H1 (cell line): Measurements from ENCODE around the gene CLCN3. TPM values are rescaled to one million over a fixed set of nuclear protein-coding genes. Genes with fewer than 3 reads are reported as not detected.

Experiments used
- CTCF ChIA-PET: fragments of 300-600 bp; sonication (Branson Sonifier 250); formaldehyde crosslinking; loops from one replicate; lab custom pipeline; 2021; ENCODE audit not compliant: partially characterized antibody; lab: Charles Lee
- POLR2A ChIA-PET: fragments of 300-600 bp; sonication (Branson Sonifier 250); formaldehyde crosslinking; loops from one replicate; lab custom pipeline; 2021; ENCODE audit warnings: inconsistent platforms; ENCODE audit not compliant: partially characterized antibody; lab: Charles Lee
- DNase-seq, 2 experiments: peaks; one replicate each; pipeline versions ENCODE4 v3.0.0 to v3.0.0-alpha.2; 2010 to 2022; ENCODE audit warnings: low spot score in 2 of 2, low read depth in 1 of 2, mixed read lengths in 1 of 2
- FAIRE-seq: peaks from 2 replicates; lab custom pipeline; 2011; peaks lifted over from hg19 to GRCh38; lab: Jason Lieb, UNC
- H2AFZ ChIP-seq: 2 replicates; pipeline ENCODE4 v1.8.1; 2012; ENCODE audit warnings: low read length, inconsistent platforms
- H2AK5ac ChIP-seq: 2 replicates; pipeline ENCODE4 v1.6.1; 2013; ENCODE audit warnings: low read depth, low read length
- H2BK120ac ChIP-seq: replicated peaks from 2 replicates; pipeline ENCODE3; 2013; ENCODE audit warnings: low read depth, low read length, inconsistent platforms
- H2BK12ac ChIP-seq: 2 replicates; pipeline ENCODE4 v1.6.1; 2013; ENCODE audit warnings: low read depth, low read length
- H2BK15ac ChIP-seq: 2 replicates; pipeline ENCODE4 v1.6.1; 2013; ENCODE audit warnings: low read length
- H2BK20ac ChIP-seq: 2 replicates; pipeline ENCODE4 v1.6.1; 2013; ENCODE audit warnings: low read length
- H2BK5ac ChIP-seq: 2 replicates; pipeline ENCODE4 v1.6.1; 2013; ENCODE audit warnings: low read depth, low read length
- H3K14ac ChIP-seq: 2 replicates; pipeline ENCODE4 v1.6.1; 2013; ENCODE audit warnings: inconsistent platforms; ENCODE audit not compliant: insufficient read length
- H3K18ac ChIP-seq: 2 replicates; pipeline ENCODE4 v1.6.1; 2013; ENCODE audit warnings: low read length; ENCODE audit errors: extremely low read depth
- H3K23ac ChIP-seq: 2 replicates; pipeline ENCODE4 v1.6.1; 2013; ENCODE audit warnings: inconsistent platforms; ENCODE audit not compliant: insufficient read length
- H3K23me2 ChIP-seq: 2 replicates; pipeline ENCODE4 v1.6.1; 2013; ENCODE audit warnings: low read depth, low read length
- H3K27ac ChIP-seq: 2 replicates; pipeline ENCODE4 v1.6.1; 2011; ENCODE audit warnings: low read depth, low read length, inconsistent platforms
- H3K27me3 ChIP-seq, 4 experiments: replicated peaks in 1 of 4; 1 replicate in 1 of 4; 2 replicates in 3 of 4; pipeline versions ENCODE4 v1.6.1 to v1.8.1; 2011 to 2013; ENCODE audit warnings: low read length in 3 of 4, mild to moderate bottlenecking in 3 of 4, inconsistent platforms in 2 of 4, mixed read lengths in 2 of 4, moderate library complexity in 1 of 4; ENCODE audit not compliant: control insufficient read depth in 3 of 4, insufficient read depth in 3 of 4; ENCODE audit errors: extremely low read depth in 1 of 4
- H3K36me3 ChIP-seq, 4 experiments: 2 replicates each; pipeline versions ENCODE4 v1.6.1 to v1.8.1; 2011 to 2013; ENCODE audit warnings: mild to moderate bottlenecking in 4 of 4, low read length in 3 of 4, moderate library complexity in 2 of 4, control low read depth in 1 of 4, inconsistent platforms in 1 of 4; ENCODE audit not compliant: insufficient read depth in 4 of 4, control insufficient read depth in 2 of 4
- H3K4ac ChIP-seq: replicated peaks from 2 replicates; pipeline ENCODE3; 2013; ENCODE audit warnings: low read length, low read depth, mixed read lengths, inconsistent platforms; ENCODE audit not compliant: insufficient read length
- H3K4me1 ChIP-seq, 4 experiments: replicated peaks in 1 of 4; 1 replicate in 1 of 4; 2 replicates in 3 of 4; pipeline versions ENCODE4 v1.6.1 to v1.8.1; 2011 to 2013; ENCODE audit warnings: low read length in 3 of 4, inconsistent platforms in 2 of 4, mixed read lengths in 1 of 4; ENCODE audit not compliant: insufficient read depth in 4 of 4, control insufficient read depth in 3 of 4
- H3K4me2 ChIP-seq, 2 experiments: 2 replicates each; pipeline versions ENCODE4 v1.6.1 to v1.8.1; 2011 to 2013; ENCODE audit warnings: low read depth in 2 of 2, low read length in 2 of 2, control low read depth in 1 of 2, inconsistent platforms in 1 of 2, mild to moderate bottlenecking in 1 of 2; ENCODE audit not compliant: insufficient read depth in 1 of 2
- H3K4me3 ChIP-seq, 4 experiments: fragments of 200-600, 300-600 bp in 1 of 4; sonication (generic), shearing (Covaris generic), sonication (Bioruptor Twin) in 1 of 4; 2 replicates each; pipeline versions ENCODE4 v1.5.1 to v1.8.1; 2011 to 2016; ENCODE audit warnings: low read length in 4 of 4, low read depth in 3 of 4, control low read depth in 2 of 4, inconsistent platforms in 2 of 4, mild to moderate bottlenecking in 2 of 4, mixed read lengths in 1 of 4, moderate library complexity in 1 of 4; ENCODE audit not compliant: insufficient read depth in 2 of 4; ENCODE audit errors: extremely low read depth in 1 of 4
- H3K56ac ChIP-seq: replicated peaks from 2 replicates; pipeline ENCODE3; 2013; ENCODE audit warnings: low read depth, mild to moderate bottlenecking, mixed read lengths, low read length, inconsistent platforms; ENCODE audit not compliant: insufficient read length
- H3K79me1 ChIP-seq: 2 replicates; pipeline ENCODE4 v1.6.1; 2013; ENCODE audit warnings: low read depth, low read length, control low read depth
- H3K79me2 ChIP-seq, 2 experiments: 2 replicates each; pipeline versions ENCODE4 v1.6.1 to v1.8.1; 2012 to 2013; ENCODE audit warnings: low read length in 2 of 2, mild to moderate bottlenecking in 2 of 2, inconsistent platforms in 1 of 2; ENCODE audit not compliant: insufficient read depth in 2 of 2, control insufficient read depth in 1 of 2
- H3K9ac ChIP-seq, 4 experiments: replicated peaks in 1 of 4; 1 replicate in 1 of 4; 2 replicates in 3 of 4; pipeline versions ENCODE4 v1.6.1 to v1.8.1; 2011 to 2013; ENCODE audit warnings: low read depth in 3 of 4, low read length in 3 of 4, control low read depth in 2 of 4, mild to moderate bottlenecking in 2 of 4, moderate library complexity in 2 of 4, inconsistent platforms in 1 of 4; ENCODE audit errors: extremely low read depth in 1 of 4
- H3K9me3 ChIP-seq, 2 experiments: 2 replicates each; pipeline versions ENCODE4 v1.6.1 to v1.8.1; 2012 to 2013; ENCODE audit warnings: mild to moderate bottlenecking in 2 of 2, moderate library complexity in 2 of 2, control low read depth in 1 of 2, inconsistent platforms in 1 of 2, low read depth in 1 of 2, low read length in 1 of 2, mixed read lengths in 1 of 2; ENCODE audit not compliant: insufficient read depth in 2 of 2
- H4K20me1 ChIP-seq, 2 experiments: replicated peaks in 1 of 2; 2 replicates each; pipeline versions ENCODE3 to v1.8.1; 2011 to 2013; ENCODE audit warnings: inconsistent platforms in 2 of 2, low read length in 2 of 2, mild to moderate bottlenecking in 1 of 2; ENCODE audit not compliant: insufficient read depth in 2 of 2, control insufficient read depth in 1 of 2
- H4K5ac ChIP-seq: 2 replicates; pipeline ENCODE4 v1.6.1; 2013; ENCODE audit warnings: low read length, low read depth, mixed read lengths, inconsistent platforms; ENCODE audit not compliant: insufficient read length
- H4K8ac ChIP-seq: 2 replicates; pipeline ENCODE4 v1.8.0; 2013; ENCODE audit warnings: mild to moderate bottlenecking, moderate library complexity, low read length, inconsistent platforms; ENCODE audit not compliant: insufficient read depth; ENCODE audit errors: extremely low read depth
- H4K91ac ChIP-seq: replicated peaks from 2 replicates; pipeline ENCODE3; 2013; ENCODE audit warnings: low read length, mixed read lengths, inconsistent platforms; ENCODE audit not compliant: insufficient read length
- BCL11A ChIP-seq, 2 experiments: IDR thresholded peaks; one replicate each; pipeline ENCODE4 v1.6.1; 2011; ENCODE audit warnings: low read depth in 2 of 2, low read length in 2 of 2, mild to moderate bottlenecking in 2 of 2
- BRCA1 ChIP-seq: IDR thresholded peaks from 2 replicates; pipeline ENCODE4 v1.6.1; 2012; ENCODE audit warnings: low read depth, low read length, improper control_type of control experiment
- CBX5 ChIP-seq: fragments of 300-800, 300-1000 bp; sonication (generic); IDR thresholded peaks from 2 replicates; pipeline ENCODE4 v1.7.1; 2016; ENCODE audit warnings: antibody characterized with exemption, low read length, low read depth
- EP300 ChIP-seq, 2 experiments: IDR thresholded peaks; 1 replicate in 1 of 2; 2 replicates in 1 of 2; pipeline ENCODE4 v1.6.1; 2011 to 2012; ENCODE audit warnings: low read depth in 2 of 2, low read length in 2 of 2, mild to moderate bottlenecking in 2 of 2, borderline replicate concordance in 1 of 2, inconsistent platforms in 1 of 2, moderate library complexity in 1 of 2
- NRF1 ChIP-seq: IDR thresholded peaks from 2 replicates; pipeline ENCODE4 v1.6.1; 2011; ENCODE audit warnings: mild to moderate bottlenecking, low read depth, low read length, improper control_type of control experiment
- PHF8 ChIP-seq: fragments of 200-600 bp; sonication (generic); conservative IDR thresholded peaks from 2 replicates; pipeline ENCODE4 v1.7.1; 2012; ENCODE audit warnings: low read depth, mild to moderate bottlenecking, inconsistent platforms, low read length, moderate library complexity
- POLR2A ChIP-seq, 2 experiments: IDR thresholded peaks; 1 replicate in 1 of 2; 2 replicates in 1 of 2; pipeline ENCODE4 v1.6.1; 2011; ENCODE audit warnings: low read depth in 2 of 2, low read length in 2 of 2, mild to moderate bottlenecking in 2 of 2; ENCODE audit errors: control extremely low read depth in 1 of 2
- RNF2 ChIP-seq: fragments of 200-900, 300-1000 bp; sonication (generic); IDR thresholded peaks from 2 replicates; pipeline ENCODE4 v1.7.1; 2016; ENCODE audit warnings: borderline replicate concordance, low read depth, mild to moderate bottlenecking, antibody characterized with exemption, low read length; ENCODE audit not compliant: poor library complexity, severe bottlenecking; ENCODE audit errors: missing control alignments
- SP4 ChIP-seq: IDR thresholded peaks from 2 replicates; pipeline ENCODE4 v1.6.1; 2012; ENCODE audit warnings: low read length, inconsistent platforms
- ZNF274 ChIP-seq: IDR thresholded peaks from 2 replicates; pipeline ENCODE4 v1.7.0; 2012; ENCODE audit warnings: low read length, borderline replicate concordance; ENCODE audit errors: extremely low read depth
- WGBS, 2 experiments: shearing (Covaris generic) in 1 of 2; methylation state at CpG; one replicate each; pipeline versions ENCODE4 v1.1.6 to v1.1.7; 2013 to 2015; ENCODE audit warnings: low lambda C conversion rate in 2 of 2, mixed read lengths in 2 of 2, inconsistent platforms in 1 of 2, low coverage in 1 of 2, missing lambda C conversion rate in 1 of 2; ENCODE audit not compliant: insufficient replicate concordance in 2 of 2, insufficient coverage in 1 of 2, insufficient read length in 1 of 2; ENCODE audit errors: extremely low coverage in 1 of 2, missing lambda C conversion rate in 1 of 2; 5-methylcytosine and 5-hydroxymethylcytosine counted together
- polyA plus RNA-seq, 7 experiments: library from polyadenylated mRNA; depleted of rRNA in 3 of 7; stranded (reverse) in 5 of 7; unstranded in 2 of 7; fragments of >200 nt in 5 of 7; fragments of 200-250 nt in 2 of 7; gene quantifications; 1 replicate in 5 of 7; 2 replicates in 1 of 7; 4 replicates in 1 of 7; pipeline versions ENCODE4 v1.2.1 to v1.2.3, GENCODE V29; 2011 to 2013; ENCODE audit warnings: missing spikeins in 2 of 7, mixed read lengths in 2 of 7
- total RNA-seq: library from RNA; stranded (reverse); fragmentation: NEBNext Ultra II Directional; extraction: Animal tissue kit (Norgen Biotek cat#: 25700); gene quantifications from 2 replicates; pipeline ENCODE4 v1.2.1, GENCODE V29; 2021

The CLCN3 gene
- total and polyA plus RNA-seq, 2 of the 8 experiments (the other 6 are each of a cell fraction or from before 2014, with no cell fraction given), result 8.8 to 32.8 TPM

GRCh38 chr4:169659716-169660670, 39.6 kb downstream of the CLCN3 start:
- no peak overlapping the region for H2BK20ac ChIP-seq
- 0 out of 2 replicates have a peak overlapping the region, but pooled peaks have one; percentile 16 for H2BK5ac ChIP-seq
- H3K36me3 ChIP-seq, result no peaks in the 10 kb centered on the region
- no peak overlapping the region for H4K91ac ChIP-seq
- POLR2A ChIA-PET, result interaction anchor here (0.6 to 2.4 kb wide), 4 partner anchors 11 to 145 kb away, joined by 4 to 12 read pairs (median 8); partner anchors contain the start of gene CLCN3
- no peak overlapping the region for H2AK5ac ChIP-seq
- peak overlapping the region; percentile 74 for H2AFZ ChIP-seq
- CTCF ChIA-PET, result interaction anchor here (0.7 to 2.2 kb wide), 5 partner anchors 40 to 63 kb away, joined by 3 to 8 read pairs (median 3); partner anchors contain the start of gene NEK1
- peak overlapping the region; percentile 67 to 70 for H3K4me2 ChIP-seq
- peak overlapping the region; percentile 54 to 80 (median 70) for H3K9ac ChIP-seq
- H4K5ac ChIP-seq, result peak overlapping the region; percentile 63
- 16% methylated on average over 14 of the region's 14 CpGs; no CpG with 5 or more reads in 1 of the 2 experiments for WGBS, 2 experiments
- peaks cover 0 to 2% (median 2%) of the 10 kb centered on the region in 4 experiments; a peak in 3 of 7 replicates for H3K4me1 ChIP-seq
- H3K27ac ChIP-seq, result peak overlapping the region; percentile 67
- no peaks in the 10 kb centered on the region for H3K9me3 ChIP-seq
- no peak overlapping the region for H4K8ac ChIP-seq
- no peaks in the 10 kb centered on the region for H3K79me1 ChIP-seq
- H2BK12ac ChIP-seq, result no peak overlapping the region; the same call in 1 of the 2 replicates
- peak overlapping the region; percentile 27 to 56 (median 37) for H3K4me3 ChIP-seq
- H3K23ac ChIP-seq, result no peak overlapping the region
- no peak overlapping the region for H2BK15ac ChIP-seq
- no peaks in the 10 kb centered on the region for H3K27me3 ChIP-seq
- H2BK120ac ChIP-seq, result no peak overlapping the region
- H3K14ac ChIP-seq, result no peak overlapping the region
- H3K18ac ChIP-seq, result no peak overlapping the region
- no peak overlapping the region for H3K56ac ChIP-seq
- DNase-seq (peak in 1 of 2 experiments; percentile 7), FAIRE-seq (peak; percentile 92)
- no peak overlapping the region for H3K4ac ChIP-seq
- H3K79me2 ChIP-seq, result peaks cover 0 to 45% of the 10 kb centered on the region in 2 experiments; a peak in 2 of 4 replicates
- H3K23me2 ChIP-seq, result no peaks in the 10 kb centered on the region
- H4K20me1 ChIP-seq, result no peaks in the 10 kb centered on the region
- TF ChIP-seq EP300 (IDR thresholded peaks at IDR 0.05; ENCODE audit: borderline replicate concordance in 1 of 2, low read depth in 2 of 2, low read length in 2 of 2), result no peak
- TF ChIP-seq BCL11A (IDR thresholded peaks at IDR 0.05; ENCODE audit: low read depth in 2 of 2, low read length in 2 of 2), result no peak
- no peak for TF ChIP-seq NRF1
- TF ChIP-seq POLR2A (IDR thresholded peaks at IDR 0.05; ENCODE audit: control extremely low read depth in 1 of 2, low read depth in 2 of 2, low read length in 2 of 2), result peak; percentile 62 to 89
- no peak for TF ChIP-seq BRCA1
- TF ChIP-seq PHF8, result no peak; the same call in 1 of the 2 replicates
- no peak for TF ChIP-seq SP4
- TF ChIP-seq ZNF274, result no peak
- no peak for TF ChIP-seq RNF2
- TF ChIP-seq CBX5, result no peak
